Endothelial cell of umbilical vein (primary cell): ENCODE results near the gene FLACC1.

Experiments used
- EZH2 ChIP-seq: IDR thresholded peaks from 2 replicates; pipeline ENCODE4 v1.6.1; 2012; ENCODE audit warnings: borderline replicate concordance, low read depth, mild to moderate bottlenecking, moderate library complexity, low read length, inconsistent platforms; ENCODE audit not compliant: severe bottlenecking
- FOS ChIP-seq: IDR thresholded peaks from 2 replicates; pipeline ENCODE4 v1.6.1; 2011; ENCODE audit warnings: mild to moderate bottlenecking, low read length, moderate library complexity, borderline replicate concordance; ENCODE audit not compliant: insufficient read depth
- GATA2 ChIP-seq: IDR thresholded peaks from 2 replicates; pipeline ENCODE4 v1.7.0; 2011; ENCODE audit warnings: low read depth, mild to moderate bottlenecking, moderate library complexity, mixed read lengths, low read length; ENCODE audit not compliant: insufficient read length, insufficient read depth
- JUN ChIP-seq: IDR thresholded peaks from 2 replicates; pipeline ENCODE4 v1.6.1; 2011; ENCODE audit warnings: borderline replicate concordance, low read depth; ENCODE audit not compliant: insufficient read length, insufficient read depth
- MYC ChIP-seq: IDR thresholded peaks from one replicate; pipeline ENCODE4 v1.6.1; 2011; ENCODE audit warnings: mild to moderate bottlenecking, low read depth, low read length
- POLR2A ChIP-seq: IDR thresholded peaks from 2 replicates; pipeline ENCODE4 v1.6.1; 2012; ENCODE audit warnings: low read depth, mild to moderate bottlenecking, control low read depth, low read length
- POLR2AphosphoS5 ChIP-seq: IDR thresholded peaks from 2 replicates; pipeline ENCODE4 v1.6.1; 2012; ENCODE audit warnings: low read depth, mild to moderate bottlenecking, control low read depth, low read length, moderate library complexity; ENCODE audit not compliant: insufficient read depth
- TF ChIP-seq, protein P1 (sequence below), 2 donors: IDR thresholded peaks; 1 replicate in 1 of 2; 2 replicates in 1 of 2; pipeline ENCODE4 v1.5.1; 2011; ENCODE audit warnings: low read length in 2 of 2, mild to moderate bottlenecking in 2 of 2, moderate library complexity in 2 of 2, control low read depth in 1 of 2, inconsistent platforms in 1 of 2, low read depth in 1 of 2; ENCODE audit not compliant: insufficient read depth in 1 of 2; ENCODE audit errors: extremely low read depth in 1 of 2
- TF ChIP-seq, protein P2 (sequence below): IDR thresholded peaks from 2 replicates; pipeline ENCODE4 v1.6.1; 2011; ENCODE audit not compliant: insufficient read depth, insufficient read length

DNA sequence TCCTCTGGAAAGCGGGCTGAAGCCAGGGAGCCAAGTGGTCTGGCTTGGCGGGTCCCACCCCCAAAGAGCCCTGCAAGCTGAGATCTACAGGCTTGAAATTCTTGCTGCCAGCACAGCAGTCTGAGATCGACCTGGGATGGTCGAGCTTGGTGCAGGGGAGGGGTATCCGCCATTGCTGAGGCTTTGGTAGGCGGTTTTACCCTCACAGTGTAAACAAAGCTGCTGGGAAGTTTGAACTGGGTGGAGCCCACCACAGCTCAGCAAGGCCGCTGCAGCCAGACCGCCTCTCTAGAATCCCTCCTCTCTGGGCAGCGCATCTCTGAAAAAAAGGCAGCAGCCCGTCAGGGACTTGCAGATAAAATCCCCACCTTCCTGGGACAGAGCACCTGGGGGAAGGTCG is 12.6 kb upstream of the FLACC1 start:
- TF ChIP-seq EZH2 (no peak), FOS (no peak), POLR2A (no peak), MYC (no peak), POLR2AphosphoS5 (no peak), GATA2 (no peak), JUN (no peak)
- TF ChIP-seq, protein P1, sequence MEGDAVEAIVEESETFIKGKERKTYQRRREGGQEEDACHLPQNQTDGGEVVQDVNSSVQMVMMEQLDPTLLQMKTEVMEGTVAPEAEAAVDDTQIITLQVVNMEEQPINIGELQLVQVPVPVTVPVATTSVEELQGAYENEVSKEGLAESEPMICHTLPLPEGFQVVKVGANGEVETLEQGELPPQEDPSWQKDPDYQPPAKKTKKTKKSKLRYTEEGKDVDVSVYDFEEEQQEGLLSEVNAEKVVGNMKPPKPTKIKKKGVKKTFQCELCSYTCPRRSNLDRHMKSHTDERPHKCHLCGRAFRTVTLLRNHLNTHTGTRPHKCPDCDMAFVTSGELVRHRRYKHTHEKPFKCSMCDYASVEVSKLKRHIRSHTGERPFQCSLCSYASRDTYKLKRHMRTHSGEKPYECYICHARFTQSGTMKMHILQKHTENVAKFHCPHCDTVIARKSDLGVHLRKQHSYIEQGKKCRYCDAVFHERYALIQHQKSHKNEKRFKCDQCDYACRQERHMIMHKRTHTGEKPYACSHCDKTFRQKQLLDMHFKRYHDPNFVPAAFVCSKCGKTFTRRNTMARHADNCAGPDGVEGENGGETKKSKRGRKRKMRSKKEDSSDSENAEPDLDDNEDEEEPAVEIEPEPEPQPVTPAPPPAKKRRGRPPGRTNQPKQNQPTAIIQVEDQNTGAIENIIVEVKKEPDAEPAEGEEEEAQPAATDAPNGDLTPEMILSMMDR (IDR thresholded peaks at IDR 0.05; ENCODE audit: extremely low read depth in 1 of 2, insufficient read depth in 1 of 2, low read depth in 1 of 2, low read length in 2 of 2), result no peak
- TF ChIP-seq, protein P2, sequence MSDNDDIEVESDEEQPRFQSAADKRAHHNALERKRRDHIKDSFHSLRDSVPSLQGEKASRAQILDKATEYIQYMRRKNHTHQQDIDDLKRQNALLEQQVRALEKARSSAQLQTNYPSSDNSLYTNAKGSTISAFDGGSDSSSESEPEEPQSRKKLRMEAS, result no peak
